Peyer's patch (tissue), 4 donors: Measurements from ENCODE around the gene ARRB1. TPM values are rescaled to one million over a fixed set of nuclear protein-coding genes. Genes with fewer than 3 reads are reported as not detected.
"Not testable (repeated sequence)": the region's sequence is repeated elsewhere in the genome, so short reads cannot be mapped to it uniquely, and the experiment has no call there.

Experiments
- DNase-seq, 3 donors: peaks; one replicate each; pipeline ENCODE4 v3.0.0-alpha.2; 2017 to 2019
- H3K27ac ChIP-seq, 4 donors: fragments of 200-600 bp; sonication (generic); one replicate each; pipeline ENCODE4 v1.5.1; 2016 to 2019
- H3K27me3 ChIP-seq, 2 donors: fragments of 200-600 bp; sonication (generic); one replicate each; pipeline ENCODE4 v1.5.1; 2019
- H3K36me3 ChIP-seq, 3 donors: fragments of 200-600 bp; sonication (generic); one replicate each; pipeline ENCODE4 v1.5.1; 2016 to 2019
- H3K4me1 ChIP-seq, 4 donors: fragments of 200-600 bp; sonication (generic); one replicate each; pipeline ENCODE4 v1.5.1; 2016 to 2019
- H3K4me3 ChIP-seq, 4 donors: fragments of 200-600 bp; sonication (generic); 1 replicate in 3 of 4; 2 replicates in 1 of 4; pipeline ENCODE4 v1.5.1; 2016 to 2019; ENCODE audit warnings: mild to moderate bottlenecking in 1 of 4
- H3K9me3 ChIP-seq, 4 donors: fragments of 200-600 bp; sonication (generic); one replicate each; pipeline ENCODE4 v1.5.1; 2016 to 2019; ENCODE audit warnings: mild to moderate bottlenecking in 1 of 4
- POLR2A ChIP-seq, 2 donors: fragments of 450-650 bp; IDR thresholded peaks; one replicate each; pipeline ENCODE4 v1.5.1; 2017; ENCODE audit warnings: antibody characterized with exemption in 2 of 2, mild to moderate bottlenecking in 2 of 2, moderate library complexity in 2 of 2
- total RNA-seq, 4 donors: library from RNA; depleted of rRNA; stranded (reverse); fragments of >200 nt; gene quantifications; one replicate each; pipeline ENCODE4 v1.1.0, GENCODE V29; 2016
- TF ChIP-seq, protein P1 (sequence below), 6 experiments: fragments of 450-650 bp in 4 of 6; fragments of 200-600 bp in 2 of 6; sonication (generic) in 1 of 6; IDR thresholded peaks; one replicate each; pipeline ENCODE4 v1.5.1; 2017 to 2019; ENCODE audit warnings: antibody characterized with exemption in 6 of 6, mild to moderate bottlenecking in 3 of 6, moderate library complexity in 1 of 6

The ARRB1 gene
- total RNA-seq, 4 donors from 2014 or later: 45.4 to 136 (median 90.6) TPM

DNA sequence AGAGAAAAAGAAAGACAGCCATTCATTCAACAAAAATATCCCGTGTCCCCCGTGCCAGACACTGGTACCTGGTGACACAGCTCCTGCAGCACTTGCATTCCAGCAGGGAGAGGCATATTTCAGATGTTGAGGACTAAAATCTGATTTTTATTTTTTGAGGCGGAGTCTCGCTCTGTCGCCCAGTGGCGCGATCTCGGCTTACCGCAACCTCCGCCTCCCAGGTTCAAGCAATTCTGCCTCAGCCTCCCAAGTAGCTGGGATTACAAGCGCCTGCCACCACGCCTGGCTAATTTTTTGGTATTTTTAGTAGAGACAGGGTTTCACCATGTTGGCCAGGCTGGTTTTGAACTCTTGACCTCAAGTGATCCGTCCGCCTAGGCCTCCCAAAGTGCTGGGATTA is 20.6 kb downstream of the ARRB1 start:
- Histone ChIP-seq H3K4me1 (peaks cover 0 to 86% (median 14%) of the 10 kb centered on the region in 4 donors), H3K27ac (peak overlapping the region in 3 of 4 donors; percentile 34 to 64 (median 63))
- not testable (repeated sequence) for H3K9me3 ChIP-seq, H3K4me3 ChIP-seq, H3K36me3 ChIP-seq, DNase-seq, H3K27me3 ChIP-seq

GRCh38 chr11:75330291-75330690 is 21.2 kb downstream of the ARRB1 start:
- H3K4me3 ChIP-seq: no peak overlapping the region
- no peaks in the 10 kb centered on the region for H3K9me3 ChIP-seq
- TF ChIP-seq POLR2A (IDR thresholded peaks at IDR 0.05): no peak
- TF ChIP-seq, protein P1, sequence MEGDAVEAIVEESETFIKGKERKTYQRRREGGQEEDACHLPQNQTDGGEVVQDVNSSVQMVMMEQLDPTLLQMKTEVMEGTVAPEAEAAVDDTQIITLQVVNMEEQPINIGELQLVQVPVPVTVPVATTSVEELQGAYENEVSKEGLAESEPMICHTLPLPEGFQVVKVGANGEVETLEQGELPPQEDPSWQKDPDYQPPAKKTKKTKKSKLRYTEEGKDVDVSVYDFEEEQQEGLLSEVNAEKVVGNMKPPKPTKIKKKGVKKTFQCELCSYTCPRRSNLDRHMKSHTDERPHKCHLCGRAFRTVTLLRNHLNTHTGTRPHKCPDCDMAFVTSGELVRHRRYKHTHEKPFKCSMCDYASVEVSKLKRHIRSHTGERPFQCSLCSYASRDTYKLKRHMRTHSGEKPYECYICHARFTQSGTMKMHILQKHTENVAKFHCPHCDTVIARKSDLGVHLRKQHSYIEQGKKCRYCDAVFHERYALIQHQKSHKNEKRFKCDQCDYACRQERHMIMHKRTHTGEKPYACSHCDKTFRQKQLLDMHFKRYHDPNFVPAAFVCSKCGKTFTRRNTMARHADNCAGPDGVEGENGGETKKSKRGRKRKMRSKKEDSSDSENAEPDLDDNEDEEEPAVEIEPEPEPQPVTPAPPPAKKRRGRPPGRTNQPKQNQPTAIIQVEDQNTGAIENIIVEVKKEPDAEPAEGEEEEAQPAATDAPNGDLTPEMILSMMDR (IDR thresholded peaks at IDR 0.05): no peak
- no peaks in the 10 kb centered on the region for H3K36me3 ChIP-seq
- H3K27me3 ChIP-seq: no peaks in the 10 kb centered on the region
- H3K4me1 ChIP-seq: peaks cover 0 to 86% (median 14%) of the 10 kb centered on the region in 4 donors
- H3K27ac ChIP-seq: peak overlapping the region; percentile 25 to 64 (median 60)
- peak in 2 of 3 donors; percentile 79 to 81 for DNase-seq

- Histone ChIP-seq H3K27me3 (no peaks in the 10 kb centered on the region), H3K36me3 (no peaks in the 10 kb centered on the region), H3K27ac (peak overlapping the region; percentile 12 to 64 (median 60)), H3K9me3 (no peaks in the 10 kb centered on the region), H3K4me3 (no peak overlapping the region), H3K4me1 (peaks cover 0 to 81% (median 12%) of the 10 kb centered on the region in 4 donors)
- TF ChIP-seq POLR2A (IDR thresholded peaks at IDR 0.05): no peak
- TF ChIP-seq, protein P1 (IDR thresholded peaks at IDR 0.05): peak; percentile 10 to 91 (median 70)
- DNase-seq: peak; percentile 52 to 87 (median 82)
These were observed 22.8 kb downstream of the ARRB1 start for GRCh38 chr11:75328426-75329277.

- DNase-seq: no peak
- no peaks in the 10 kb centered on the region for H3K27me3 ChIP-seq
- no peak overlapping the region for H3K4me3 ChIP-seq
- H3K4me1 ChIP-seq: peaks cover 0 to 75% (median 12%) of the 10 kb centered on the region in 4 donors
- no peak for TF ChIP-seq POLR2A (IDR thresholded peaks at IDR 0.05)
- TF ChIP-seq, protein P1 (IDR thresholded peaks at IDR 0.05): no peak
- H3K36me3 ChIP-seq: no peaks in the 10 kb centered on the region
- H3K9me3 ChIP-seq: no peaks in the 10 kb centered on the region
- H3K27ac ChIP-seq: peak overlapping the region in 2 of 4 donors; percentile 47 to 56
These were observed 25.0 kb downstream of the ARRB1 start for GRCh38 chr11:75326439-75326810.

GRCh38 chr11:75325713-75326438 is 25.6 kb downstream of the ARRB1 start:
- H3K27me3 ChIP-seq: no peaks in the 10 kb centered on the region
- peak overlapping the region in 2 of 4 donors; percentile 51 to 56 for H3K27ac ChIP-seq
- H3K9me3 ChIP-seq: no peaks in the 10 kb centered on the region
- no peaks in the 10 kb centered on the region for H3K36me3 ChIP-seq
- DNase-seq: peak in 1 of 3 donors; percentile 71
- H3K4me1 ChIP-seq: peaks cover 0 to 73% (median 12%) of the 10 kb centered on the region in 4 donors
- TF ChIP-seq, protein P1 (IDR thresholded peaks at IDR 0.05): no peak
- no peak for TF ChIP-seq POLR2A (IDR thresholded peaks at IDR 0.05)
- H3K4me3 ChIP-seq: no peak overlapping the region

DNA sequence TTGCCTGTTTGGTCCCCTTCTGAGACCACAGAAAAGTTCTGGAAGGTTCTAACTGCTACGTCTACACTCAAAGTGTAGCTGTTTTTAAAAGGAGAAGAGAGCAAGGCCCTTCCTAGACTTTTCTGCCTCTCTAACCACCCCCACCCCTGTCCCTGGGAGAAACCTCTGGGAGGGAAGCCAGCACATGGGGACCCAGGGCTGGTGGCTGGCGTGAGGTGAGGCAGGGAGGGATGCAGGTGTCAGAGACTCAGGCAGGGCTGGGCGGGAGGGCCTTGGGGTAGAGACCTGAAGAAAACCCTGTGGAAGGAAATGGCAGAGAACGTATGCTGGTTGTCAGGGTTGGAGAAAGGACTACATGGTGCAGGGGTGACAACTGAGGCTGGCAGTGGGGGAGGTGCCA is 26.7 kb downstream of the ARRB1 start:
- Histone ChIP-seq H3K4me1 (peaks cover 0 to 73% (median 11%) of the 10 kb centered on the region in 4 donors), H3K36me3 (no peaks in the 10 kb centered on the region), H3K9me3 (no peaks in the 10 kb centered on the region), H3K4me3 (no peak overlapping the region), H3K27ac (peak overlapping the region in 1 of 4 donors; percentile 51), H3K27me3 (no peaks in the 10 kb centered on the region)
- no peak for DNase-seq
- TF ChIP-seq POLR2A (IDR thresholded peaks at IDR 0.05): no peak
- TF ChIP-seq, protein P1 (IDR thresholded peaks at IDR 0.05): no peak
